Testis (tissue), 2 donors: ENCODE data around the gene CCP110.

Source experiments
- POLR2A ChIP-seq: fragments of 450-650 bp; IDR thresholded peaks from one replicate; pipeline ENCODE4 v1.6.1; 2017; ENCODE audit warnings: antibody characterized with exemption, mild to moderate bottlenecking, moderate library complexity
- TF ChIP-seq, protein P1 (sequence below), 3 experiments: fragments of 450-650 bp in 2 of 3; fragments of 200-600 bp in 1 of 3; sonication (generic) in 1 of 3; IDR thresholded peaks; one replicate each; pipeline ENCODE4 v1.5.1; 2016 to 2019; ENCODE audit warnings: antibody characterized with exemption in 3 of 3, mild to moderate bottlenecking in 2 of 3, moderate library complexity in 1 of 3

DNA sequence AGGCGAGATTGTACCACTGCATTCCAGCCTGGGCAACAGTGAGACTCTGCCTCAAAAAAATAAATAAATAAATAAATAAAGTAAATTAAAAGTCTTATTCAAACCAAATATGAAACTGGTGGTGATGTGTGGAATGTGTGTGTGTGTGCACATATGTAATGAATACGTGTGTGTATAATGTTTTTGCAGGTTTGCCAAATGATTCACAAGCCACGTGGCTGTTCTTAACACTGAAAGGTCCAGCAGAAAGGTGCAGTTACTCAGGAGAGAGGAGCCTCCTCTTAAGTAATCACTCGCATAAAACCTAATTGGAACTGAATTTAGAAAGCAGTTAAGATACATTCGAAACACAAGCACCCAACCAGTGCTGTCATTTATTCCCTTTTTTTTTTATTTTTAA lies 24.7 kb upstream of the CCP110 start:
- TF ChIP-seq, protein P1, sequence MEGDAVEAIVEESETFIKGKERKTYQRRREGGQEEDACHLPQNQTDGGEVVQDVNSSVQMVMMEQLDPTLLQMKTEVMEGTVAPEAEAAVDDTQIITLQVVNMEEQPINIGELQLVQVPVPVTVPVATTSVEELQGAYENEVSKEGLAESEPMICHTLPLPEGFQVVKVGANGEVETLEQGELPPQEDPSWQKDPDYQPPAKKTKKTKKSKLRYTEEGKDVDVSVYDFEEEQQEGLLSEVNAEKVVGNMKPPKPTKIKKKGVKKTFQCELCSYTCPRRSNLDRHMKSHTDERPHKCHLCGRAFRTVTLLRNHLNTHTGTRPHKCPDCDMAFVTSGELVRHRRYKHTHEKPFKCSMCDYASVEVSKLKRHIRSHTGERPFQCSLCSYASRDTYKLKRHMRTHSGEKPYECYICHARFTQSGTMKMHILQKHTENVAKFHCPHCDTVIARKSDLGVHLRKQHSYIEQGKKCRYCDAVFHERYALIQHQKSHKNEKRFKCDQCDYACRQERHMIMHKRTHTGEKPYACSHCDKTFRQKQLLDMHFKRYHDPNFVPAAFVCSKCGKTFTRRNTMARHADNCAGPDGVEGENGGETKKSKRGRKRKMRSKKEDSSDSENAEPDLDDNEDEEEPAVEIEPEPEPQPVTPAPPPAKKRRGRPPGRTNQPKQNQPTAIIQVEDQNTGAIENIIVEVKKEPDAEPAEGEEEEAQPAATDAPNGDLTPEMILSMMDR (IDR thresholded peaks at IDR 0.05) = no peak
- TF ChIP-seq POLR2A = no peak
